ENCODE data around the gene PRKN. TPM values are rescaled to one million over a fixed set of nuclear protein-coding genes. Genes with fewer than 3 reads are reported as not detected.
A peak's percentile ranks its signal among the peaks of the same experiment; 100 is the strongest.

The PRKN gene
- total RNA-seq, 4 donors from 2014 or later = 5.2 to 121 (median 6.9) TPM

DNA sequence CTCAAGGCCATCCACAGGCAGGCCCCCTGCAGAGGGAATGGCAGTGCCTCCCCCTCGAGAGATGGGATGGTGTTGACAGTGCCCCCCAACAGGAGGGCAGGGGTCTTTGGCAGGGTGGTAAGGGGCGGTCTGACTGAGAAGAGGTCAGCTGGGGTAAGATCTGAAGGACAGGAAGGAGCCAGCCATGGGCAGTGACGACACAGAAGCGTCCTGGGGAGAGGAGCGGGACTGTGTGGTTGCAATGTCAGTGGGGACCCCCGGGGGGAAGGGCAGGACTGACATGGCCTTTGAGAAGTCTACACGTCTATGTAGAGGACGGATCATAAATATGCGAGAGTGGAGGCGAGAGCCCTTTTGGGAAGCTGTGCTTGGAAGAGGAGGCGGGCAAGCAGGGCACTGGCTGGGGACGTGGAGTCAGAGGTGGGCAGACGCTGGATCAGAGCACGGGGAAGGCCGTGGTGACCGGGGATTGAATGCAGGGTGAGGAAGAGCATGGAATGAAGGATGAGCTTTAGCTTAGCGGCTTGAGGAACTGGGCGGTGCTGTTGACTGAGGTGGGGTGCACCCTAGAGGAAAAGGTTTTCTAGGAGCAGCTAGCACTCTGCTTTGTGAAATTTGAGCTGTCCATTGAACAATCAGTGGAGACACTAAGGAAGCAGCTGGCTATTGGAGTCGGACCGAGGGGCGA lies 1371.3 kb downstream of the PRKN start:
- no peak for TF ChIP-seq POLR2A (IDR thresholded peaks at IDR 0.05)
- TF ChIP-seq, protein P1, sequence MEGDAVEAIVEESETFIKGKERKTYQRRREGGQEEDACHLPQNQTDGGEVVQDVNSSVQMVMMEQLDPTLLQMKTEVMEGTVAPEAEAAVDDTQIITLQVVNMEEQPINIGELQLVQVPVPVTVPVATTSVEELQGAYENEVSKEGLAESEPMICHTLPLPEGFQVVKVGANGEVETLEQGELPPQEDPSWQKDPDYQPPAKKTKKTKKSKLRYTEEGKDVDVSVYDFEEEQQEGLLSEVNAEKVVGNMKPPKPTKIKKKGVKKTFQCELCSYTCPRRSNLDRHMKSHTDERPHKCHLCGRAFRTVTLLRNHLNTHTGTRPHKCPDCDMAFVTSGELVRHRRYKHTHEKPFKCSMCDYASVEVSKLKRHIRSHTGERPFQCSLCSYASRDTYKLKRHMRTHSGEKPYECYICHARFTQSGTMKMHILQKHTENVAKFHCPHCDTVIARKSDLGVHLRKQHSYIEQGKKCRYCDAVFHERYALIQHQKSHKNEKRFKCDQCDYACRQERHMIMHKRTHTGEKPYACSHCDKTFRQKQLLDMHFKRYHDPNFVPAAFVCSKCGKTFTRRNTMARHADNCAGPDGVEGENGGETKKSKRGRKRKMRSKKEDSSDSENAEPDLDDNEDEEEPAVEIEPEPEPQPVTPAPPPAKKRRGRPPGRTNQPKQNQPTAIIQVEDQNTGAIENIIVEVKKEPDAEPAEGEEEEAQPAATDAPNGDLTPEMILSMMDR (IDR thresholded peaks at IDR 0.05) = no peak
- H3K27ac ChIP-seq = no peak overlapping the region
- H3K4me1 ChIP-seq = no peaks in the 10 kb centered on the region
- intact Hi-C loops (cut with DNase I) = no loop called here
- H3K27me3 ChIP-seq = no peaks in the 10 kb centered on the region
- H3K4me3 ChIP-seq (replicated peaks in 1 of 3) = no peak overlapping the region
- 87 to 93% methylated on average over 20 to 21 of the region's 21 CpGs for WGBS, 2 donors
- DNase-seq = no peak
- no peaks in the 10 kb centered on the region for H3K9me3 ChIP-seq
- H3K36me3 ChIP-seq = no peaks in the 10 kb centered on the region

DNA sequence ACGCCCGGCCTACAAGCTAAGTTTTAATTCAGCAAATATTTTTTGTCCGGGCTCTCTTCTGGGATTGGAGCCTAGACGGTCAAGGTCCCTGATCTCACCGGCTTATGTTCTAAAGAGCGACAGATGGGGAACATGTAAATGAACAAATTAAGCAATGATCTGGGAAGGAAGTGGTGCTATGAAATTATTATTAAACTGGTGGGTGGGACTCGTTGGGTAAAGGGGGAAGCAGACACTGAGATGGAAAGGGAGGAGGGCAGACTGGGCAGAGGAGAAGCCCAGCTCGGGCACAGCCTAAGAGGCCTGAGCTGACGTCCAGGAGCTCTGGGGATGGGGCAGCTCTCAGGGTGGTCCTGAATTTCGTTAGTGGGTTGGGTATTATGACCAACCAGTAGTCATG lies 1371.9 kb downstream of the PRKN start:
- 89 to 92% methylated on average over 10 of the region's 10 CpGs for WGBS, 2 donors
- no peak for DNase-seq
- Histone ChIP-seq H3K9me3 (no peaks in the 10 kb centered on the region), H3K4me1 (no peaks in the 10 kb centered on the region), H3K27me3 (no peaks in the 10 kb centered on the region), H3K27ac (no peak overlapping the region), H3K4me3 (replicated peaks in 1 of 3) (no peak overlapping the region), H3K36me3 (no peaks in the 10 kb centered on the region)
- no peak for TF ChIP-seq POLR2A (IDR thresholded peaks at IDR 0.05)
- TF ChIP-seq, protein P1 (IDR thresholded peaks at IDR 0.05) = no peak
- intact Hi-C loops (cut with DNase I) = no loop called here

DNA sequence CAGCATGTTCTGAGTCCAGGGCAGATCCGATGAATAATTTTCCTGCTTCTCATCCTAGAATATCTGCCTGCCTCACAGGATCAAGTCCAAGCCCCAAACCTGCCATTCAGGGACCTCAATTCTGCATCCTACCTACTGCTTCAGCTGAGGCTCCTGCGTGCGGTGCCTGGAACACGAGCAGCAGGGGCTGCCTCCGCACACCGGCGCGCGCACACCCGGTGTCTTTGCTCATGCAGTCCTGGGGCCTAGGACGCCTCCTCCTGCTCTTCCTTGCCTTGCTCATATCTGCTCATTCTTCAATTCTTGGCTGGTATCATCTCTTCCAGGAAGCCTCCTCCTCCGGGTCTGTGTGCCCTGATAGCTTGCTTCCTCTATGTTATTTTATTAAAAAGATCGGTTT lies 1372.6 kb downstream of the PRKN start:
- intact Hi-C loops (cut with DNase I) = no loop called here
- no peak for DNase-seq
- H3K27ac ChIP-seq = no peak overlapping the region

DNA sequence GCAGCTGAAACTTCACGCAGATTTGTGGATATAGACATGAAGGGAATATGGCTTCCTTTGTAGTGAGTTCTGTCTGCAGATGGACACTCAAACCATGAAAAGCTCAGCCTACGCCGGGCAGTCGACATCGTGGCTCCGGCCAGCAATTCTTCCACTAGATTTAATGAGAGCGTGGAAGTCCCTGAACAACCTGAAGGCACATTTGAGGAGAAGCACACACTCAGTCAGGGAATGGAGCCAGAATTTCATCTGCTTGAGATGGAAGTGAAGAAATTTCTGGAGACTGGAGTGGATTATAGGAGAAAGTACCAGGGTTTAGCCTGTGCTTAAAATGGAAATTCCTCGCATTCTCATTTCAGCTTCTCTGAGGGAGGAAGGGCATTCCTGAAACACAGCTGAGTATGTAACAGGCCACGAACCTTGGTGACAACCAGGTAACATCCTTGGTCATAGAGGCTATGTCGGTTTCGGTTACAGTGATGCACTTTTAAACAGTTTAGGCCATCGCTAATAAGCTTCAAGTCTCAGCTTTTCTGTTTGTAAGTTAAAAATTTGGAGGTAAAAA lies 1373.2 kb downstream of the PRKN start:
- Histone ChIP-seq H3K27ac (no peak overlapping the region), H3K36me3 (no peaks in the 10 kb centered on the region), H3K4me1 (no peaks in the 10 kb centered on the region), H3K9me3 (no peaks in the 10 kb centered on the region), H3K4me3 (replicated peaks in 1 of 3) (no peak overlapping the region), H3K27me3 (no peaks in the 10 kb centered on the region)
- no peak for TF ChIP-seq POLR2A (IDR thresholded peaks at IDR 0.05)
- TF ChIP-seq, protein P1 (IDR thresholded peaks at IDR 0.05) = no peak
- intact Hi-C loops (cut with DNase I) = no loop called here
- DNase-seq = no peak
- WGBS, 2 donors = 91 to 92% methylated on average over 12 of the region's 12 CpGs

More for the DNA sequence above, 1372.6 kb downstream of the PRKN start:
- H3K36me3 ChIP-seq = no peaks in the 10 kb centered on the region
- H3K4me1 ChIP-seq = no peaks in the 10 kb centered on the region
- WGBS, 2 donors = 96% methylated on average over 13 of the region's 13 CpGs
- H3K27me3 ChIP-seq = no peaks in the 10 kb centered on the region
- no peak for TF ChIP-seq POLR2A (IDR thresholded peaks at IDR 0.05)
- TF ChIP-seq, protein P1 (IDR thresholded peaks at IDR 0.05) = no peak
- H3K4me3 ChIP-seq (replicated peaks in 1 of 3) = no peak overlapping the region
- H3K9me3 ChIP-seq = no peaks in the 10 kb centered on the region

DNA sequence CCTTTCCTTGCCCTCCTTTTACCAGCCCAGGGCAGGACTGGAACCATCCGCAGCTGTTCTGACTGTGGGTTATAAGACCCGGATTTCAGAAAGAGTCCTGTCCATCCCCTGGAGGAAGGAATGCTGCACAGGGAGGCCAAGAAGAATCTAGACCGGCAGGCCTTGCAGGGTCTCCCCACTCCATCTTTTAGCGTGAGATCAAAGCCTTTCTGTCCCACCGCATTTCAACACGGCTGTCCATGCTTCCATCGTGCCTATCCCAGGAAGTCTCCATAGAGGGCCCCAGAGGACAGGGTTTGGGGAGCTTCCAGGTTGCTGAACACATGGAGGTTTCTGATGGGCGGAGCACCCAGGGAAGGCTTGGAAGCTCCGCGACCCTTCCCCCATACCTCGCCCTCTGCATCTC lies 1374.4 kb downstream of the PRKN start:
- Histone ChIP-seq H3K27ac (no peak overlapping the region), H3K4me3 (replicated peaks in 1 of 3) (no peak overlapping the region), H3K4me1 (no peaks in the 10 kb centered on the region), H3K36me3 (no peaks in the 10 kb centered on the region), H3K27me3 (no peaks in the 10 kb centered on the region), H3K9me3 (no peaks in the 10 kb centered on the region)
- DNase-seq = peak in 1 of 2 donors; percentile 14
- intact Hi-C loops (cut with DNase I) = no loop called here
- TF ChIP-seq POLR2A (IDR thresholded peaks at IDR 0.05) = no peak
- TF ChIP-seq, protein P1 (IDR thresholded peaks at IDR 0.05) = no peak
- 68 to 72% methylated on average over 11 of the region's 11 CpGs for WGBS, 2 donors

Measured in thyroid gland (tissue), 4 donors.